ENCODE data around the gene GNAO1. TPM values are rescaled to one million over a fixed set of nuclear protein-coding genes. Genes with fewer than 3 reads are reported as not detected.

Gene GNAO1
- polyA plus RNA-seq, 6 donors from 2014 or later, result 0.07 to 0.55 TPM; not detected in 4

- no peak for DNase-seq
- Mint-ChIP-seq H3K9me3 (no peaks in the 10 kb centered on the region), H3K27me3 (peaks cover 0 to 15% (median 0%) of the 10 kb centered on the region in 3 donors), H3K36me3 (no peaks in the 10 kb centered on the region), H3K4me1 (peaks cover 9 to 19% (median 15%) of the 10 kb centered on the region in 3 donors), H3K4me3 (peak overlapping the region in 1 of 8 donors; percentile 33), H3K27ac (peak overlapping the region in 3 of 6 donors; percentile 9 to 60 (median 24))
- ATAC-seq (ENCODE audit: low read depth in 2 of 2), result no peak
Observed at GRCh38 chr16:56295739-56296527, 104.6 kb downstream of the GNAO1 start.

GRCh38 chr16:56297684-56298083, 106.4 kb downstream of the GNAO1 start:
- H3K27ac Mint-ChIP-seq, result no peak overlapping the region
- H3K27me3 Mint-ChIP-seq, result peaks cover 0 to 15% (median 0%) of the 10 kb centered on the region in 3 donors
- H3K9me3 Mint-ChIP-seq, result no peaks in the 10 kb centered on the region
- DNase-seq (no peak), ATAC-seq (ENCODE audit: low read depth in 2 of 2) (no peak)
- H3K4me3 Mint-ChIP-seq, result no peak overlapping the region
- H3K4me1 Mint-ChIP-seq, result peaks cover 9 to 19% (median 15%) of the 10 kb centered on the region in 3 donors
- no peaks in the 10 kb centered on the region for H3K36me3 Mint-ChIP-seq

- Mint-ChIP-seq H3K36me3 (no peaks in the 10 kb centered on the region), H3K27ac (peak overlapping the region in 2 of 6 donors; percentile 59 to 63), H3K4me1 (peaks cover 9 to 19% (median 15%) of the 10 kb centered on the region in 3 donors)
Observed at GRCh38 chr16:56298116-56298515, 106.8 kb downstream of the GNAO1 start.

GRCh38 chr16:56298948-56299596, 107.8 kb downstream of the GNAO1 start:
- H3K4me1 Mint-ChIP-seq, result peaks cover 9 to 19% (median 15%) of the 10 kb centered on the region in 3 donors

More at GRCh38 chr16:56298116-56298515, 106.8 kb downstream of the GNAO1 start:
- no peak overlapping the region for H3K4me3 Mint-ChIP-seq
- peaks cover 0 to 15% (median 0%) of the 10 kb centered on the region in 3 donors for H3K27me3 Mint-ChIP-seq
- no peak for DNase-seq
- no peak for ATAC-seq (ENCODE audit: low read depth in 2 of 2)
- H3K9me3 Mint-ChIP-seq, result no peaks in the 10 kb centered on the region

GRCh38 chr16:56300242-56300623, 108.9 kb downstream of the GNAO1 start:
- ATAC-seq (ENCODE audit: low read depth in 2 of 2) (no peak), DNase-seq (no peak)
- Mint-ChIP-seq H3K9me3 (no peaks in the 10 kb centered on the region), H3K4me1 (peaks cover 9 to 19% (median 15%) of the 10 kb centered on the region in 3 donors), H3K4me3 (no peak overlapping the region), H3K27ac (no peak overlapping the region), H3K27me3 (peaks cover 4 to 23% (median 5%) of the 10 kb centered on the region in 3 donors), H3K36me3 (no peaks in the 10 kb centered on the region)

More at GRCh38 chr16:56298948-56299596, 107.8 kb downstream of the GNAO1 start:
- Mint-ChIP-seq H3K36me3 (no peaks in the 10 kb centered on the region), H3K4me3 (no peak overlapping the region), H3K27ac (peak overlapping the region in 1 of 6 donors; percentile 50), H3K27me3 (peaks cover 0 to 15% (median 0%) of the 10 kb centered on the region in 3 donors), H3K9me3 (no peaks in the 10 kb centered on the region)
- DNase-seq (no peak), ATAC-seq (ENCODE audit: low read depth in 2 of 2) (no peak)

- Mint-ChIP-seq H3K27me3 (peaks cover 7 to 21% (median 7%) of the 10 kb centered on the region in 3 donors), H3K27ac (peak overlapping the region in 1 of 6 donors; percentile 27), H3K9me3 (no peaks in the 10 kb centered on the region), H3K4me1 (peaks cover 3 to 10% (median 8%) of the 10 kb centered on the region in 3 donors), H3K4me3 (no peak overlapping the region), H3K36me3 (no peaks in the 10 kb centered on the region)
- DNase-seq, result no peak
- no peak for ATAC-seq (ENCODE audit: low read depth in 2 of 2)
Observed at GRCh38 chr16:56300891-56301850, 109.9 kb downstream of the GNAO1 start.

GRCh38 chr16:56302506-56302905, 111.2 kb downstream of the GNAO1 start:
- Mint-ChIP-seq H3K4me3 (no peak overlapping the region), H3K36me3 (no peaks in the 10 kb centered on the region), H3K27ac (peak overlapping the region in 1 of 6 donors; percentile 74), H3K9me3 (no peaks in the 10 kb centered on the region), H3K4me1 (peaks cover 3 to 8% (median 5%) of the 10 kb centered on the region in 3 donors), H3K27me3 (peaks cover 7 to 24% (median 13%) of the 10 kb centered on the region in 3 donors)
- no peak for DNase-seq
- ATAC-seq (ENCODE audit: low read depth in 2 of 2), result no peak

GRCh38 chr16:56303066-56303715, 111.9 kb downstream of the GNAO1 start:
- peaks cover 7 to 27% (median 17%) of the 10 kb centered on the region in 3 donors for H3K27me3 Mint-ChIP-seq
- H3K4me3 Mint-ChIP-seq, result peak overlapping the region in 1 of 8 donors; percentile 18
- peak overlapping the region in 1 of 6 donors; percentile 10 for H3K27ac Mint-ChIP-seq

GRCh38 chr16:56303880-56304279, 112.6 kb downstream of the GNAO1 start:
- Mint-ChIP-seq H3K4me1 (peaks cover 3 to 8% (median 5%) of the 10 kb centered on the region in 3 donors), H3K4me3 (no peak overlapping the region), H3K9me3 (peaks cover 0 to 4% (median 0%) of the 10 kb centered on the region in 7 donors), H3K36me3 (no peaks in the 10 kb centered on the region), H3K27me3 (peaks cover 7 to 30% (median 22%) of the 10 kb centered on the region in 3 donors), H3K27ac (no peak overlapping the region)
- DNase-seq (no peak), ATAC-seq (ENCODE audit: low read depth in 2 of 2) (no peak)

More at GRCh38 chr16:56303066-56303715, 111.9 kb downstream of the GNAO1 start:
- ATAC-seq (ENCODE audit: low read depth in 2 of 2) (no peak), DNase-seq (no peak)
- Mint-ChIP-seq H3K9me3 (peaks cover 0 to under 1% (median 0%) of the 10 kb centered on the region in 7 donors), H3K36me3 (no peaks in the 10 kb centered on the region), H3K4me1 (peaks cover 3 to 8% (median 5%) of the 10 kb centered on the region in 3 donors)

GRCh38 chr16:56305956-56306565, 114.8 kb downstream of the GNAO1 start:
- Mint-ChIP-seq H3K4me1 (no peaks in the 10 kb centered on the region), H3K4me3 (no peak overlapping the region), H3K27me3 (peaks cover 7 to 30% (median 22%) of the 10 kb centered on the region in 3 donors), H3K27ac (no peak overlapping the region), H3K36me3 (no peaks in the 10 kb centered on the region), H3K9me3 (peaks cover 0 to 4% (median 0%) of the 10 kb centered on the region in 7 donors)
- no peak for DNase-seq
- ATAC-seq (ENCODE audit: low read depth in 2 of 2), result no peak

- Mint-ChIP-seq H3K36me3 (no peaks in the 10 kb centered on the region), H3K4me3 (no peak overlapping the region), H3K9me3 (peaks cover 0 to 4% (median 0%) of the 10 kb centered on the region in 7 donors), H3K27ac (no peak overlapping the region), H3K27me3 (peaks cover 7 to 30% (median 22%) of the 10 kb centered on the region in 3 donors), H3K4me1 (no peaks in the 10 kb centered on the region)
- ATAC-seq (ENCODE audit: low read depth in 2 of 2) (no peak), DNase-seq (no peak)
Observed at GRCh38 chr16:56306690-56307533, 115.6 kb downstream of the GNAO1 start.

Measured in naive B cell (primary cell).